Measurements from ENCODE around the gene EYA2. TPM values are rescaled to one million over a fixed set of nuclear protein-coding genes. Genes with fewer than 3 reads are reported as not detected.
"Not testable (repeated sequence)": the region's sequence is repeated elsewhere in the genome, so short reads cannot be mapped to it uniquely, and the experiment has no call there.

The EYA2 gene
- total and polyA plus RNA-seq, 2 donors (not counting 3 experiments of a cell fraction or from before 2014, with no cell fraction given), result not detected

DNA sequence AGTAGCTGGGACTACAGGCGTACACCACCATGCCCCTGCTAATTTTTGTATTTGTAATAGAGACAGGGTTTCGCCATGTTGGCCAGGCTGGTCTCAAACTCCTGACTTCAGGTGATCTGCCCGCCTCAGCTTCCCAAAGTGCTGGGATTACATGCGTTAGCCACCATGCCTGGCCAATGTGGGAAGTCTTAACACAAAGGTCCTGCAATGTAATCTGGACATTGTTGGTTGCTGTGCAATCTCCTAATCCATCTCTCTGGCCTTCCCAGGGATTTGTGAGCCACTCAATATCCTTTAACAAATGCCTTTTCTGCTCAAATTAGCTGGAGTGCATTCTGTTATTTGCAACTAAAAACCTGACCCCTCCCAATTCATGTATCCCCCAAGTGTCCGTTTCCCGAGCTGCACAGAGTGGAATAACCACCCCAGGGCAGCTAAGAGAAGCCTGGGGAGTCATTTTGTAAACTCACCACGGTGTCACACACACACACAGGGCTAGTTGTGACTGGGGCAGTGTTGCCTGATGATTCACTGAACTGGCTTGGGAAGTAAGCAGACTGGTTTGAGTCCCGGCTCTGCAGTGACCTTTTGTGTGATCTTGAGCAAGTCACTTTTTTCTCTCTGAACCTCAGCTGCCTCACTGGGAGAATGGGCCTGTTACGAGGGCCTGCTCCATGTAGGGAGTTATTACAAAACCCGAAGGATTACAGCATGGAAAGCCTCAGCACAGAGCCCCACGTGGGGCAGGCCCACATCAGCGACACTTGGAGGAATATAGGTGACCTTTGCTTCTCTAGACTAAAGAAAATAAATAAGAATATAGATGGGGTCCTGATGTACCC lies 309.6 kb downstream of the EYA2 start:
- dilution Hi-C loops (cut with MboI; ENCODE audit: extremely low pct_ligation_motif_present, low sequenced_read_pairs), result no loop called here
- DNase-seq (ENCODE audit: low read depth, low spot score) (no peak), FAIRE-seq (no peak)
- Histone ChIP-seq H3K9me3 (replicated peaks; ENCODE audit: control insufficient read depth, insufficient read depth, low read length) (no peaks in the 10 kb centered on the region), H3K9me1 (replicated peaks; ENCODE audit: control insufficient read depth, extremely low read depth, insufficient read depth, low read length) (no peaks in the 10 kb centered on the region), H3K4me2 (ENCODE audit: insufficient read depth, low read length) (no peak overlapping the region), H3K4me3 (replicated peaks in 1 of 3; ENCODE audit: insufficient read depth in 1 of 3, low read depth in 1 of 3, low read length in 3 of 3) (no peak overlapping the region), H4K20me1 (replicated peaks; ENCODE audit: control insufficient read depth, extremely low read depth, insufficient read depth, low read length) (no peaks in the 10 kb centered on the region), H3K4me1 (ENCODE audit: control insufficient read depth, extremely low read depth, insufficient read depth, low read length) (peaks cover 7% of the 10 kb centered on the region), H2AFZ (ENCODE audit: low read depth, low read length) (no peak overlapping the region), H3K27ac (ENCODE audit: insufficient read depth, low read depth, low read length) (no peak overlapping the region), H3K9ac (replicated peaks; ENCODE audit: extremely low read depth, insufficient read depth, low read length) (no peak overlapping the region), H3K36me3 (ENCODE audit: control insufficient read depth in 2 of 2, extremely low read depth in 1 of 2, insufficient read depth in 2 of 2, low read length in 2 of 2) (peaks cover 5 to 6% of the 10 kb centered on the region in 2 experiments), H3K79me2 (ENCODE audit: control insufficient read depth, insufficient read depth, low read length) (no peaks in the 10 kb centered on the region), H3K27me3 (ENCODE audit: control insufficient read depth in 2 of 2, insufficient read depth in 2 of 2, low read length in 2 of 2) (no peaks in the 10 kb centered on the region)
- ChIA-PET CTCF (interaction anchor here (1.9 to 4.8 kb wide), 4 partner anchors 8 to 1416 kb away, joined by 7 to 94 read pairs (median 31); no protein-coding TSS in a partner anchor), POLR2A (no interaction called here)
- no TSS peak for BruUV-seq (replicated peaks)
- intact Hi-C loops (cut with micrococcal nuclease), result loop anchor here (2.0 kb wide), 1 partner anchor 297 kb away; the partner anchor contains the start of gene NCOA3
- TF ChIP-seq GATA2 (IDR thresholded peaks at IDR 0.05; ENCODE audit: insufficient read depth, insufficient read length, low read depth, low read length), result no peak
- TF ChIP-seq, protein P1, sequence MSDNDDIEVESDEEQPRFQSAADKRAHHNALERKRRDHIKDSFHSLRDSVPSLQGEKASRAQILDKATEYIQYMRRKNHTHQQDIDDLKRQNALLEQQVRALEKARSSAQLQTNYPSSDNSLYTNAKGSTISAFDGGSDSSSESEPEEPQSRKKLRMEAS (IDR thresholded peaks at IDR 0.05; ENCODE audit: insufficient read depth, insufficient read length), result no peak
- no peak for TF ChIP-seq EZH2 (IDR thresholded peaks at IDR 0.05; ENCODE audit: borderline replicate concordance, low read depth, low read length, severe bottlenecking)
- no peak for TF ChIP-seq MYC (IDR thresholded peaks at IDR 0.05; ENCODE audit: low read depth, low read length)
- no peak for TF ChIP-seq JUN (IDR thresholded peaks at IDR 0.05; ENCODE audit: borderline replicate concordance, insufficient read depth, insufficient read length, low read depth)
- TF ChIP-seq POLR2AphosphoS5 (IDR thresholded peaks at IDR 0.05; ENCODE audit: insufficient read depth, low read depth, low read length), result no peak
- TF ChIP-seq, protein P2, sequence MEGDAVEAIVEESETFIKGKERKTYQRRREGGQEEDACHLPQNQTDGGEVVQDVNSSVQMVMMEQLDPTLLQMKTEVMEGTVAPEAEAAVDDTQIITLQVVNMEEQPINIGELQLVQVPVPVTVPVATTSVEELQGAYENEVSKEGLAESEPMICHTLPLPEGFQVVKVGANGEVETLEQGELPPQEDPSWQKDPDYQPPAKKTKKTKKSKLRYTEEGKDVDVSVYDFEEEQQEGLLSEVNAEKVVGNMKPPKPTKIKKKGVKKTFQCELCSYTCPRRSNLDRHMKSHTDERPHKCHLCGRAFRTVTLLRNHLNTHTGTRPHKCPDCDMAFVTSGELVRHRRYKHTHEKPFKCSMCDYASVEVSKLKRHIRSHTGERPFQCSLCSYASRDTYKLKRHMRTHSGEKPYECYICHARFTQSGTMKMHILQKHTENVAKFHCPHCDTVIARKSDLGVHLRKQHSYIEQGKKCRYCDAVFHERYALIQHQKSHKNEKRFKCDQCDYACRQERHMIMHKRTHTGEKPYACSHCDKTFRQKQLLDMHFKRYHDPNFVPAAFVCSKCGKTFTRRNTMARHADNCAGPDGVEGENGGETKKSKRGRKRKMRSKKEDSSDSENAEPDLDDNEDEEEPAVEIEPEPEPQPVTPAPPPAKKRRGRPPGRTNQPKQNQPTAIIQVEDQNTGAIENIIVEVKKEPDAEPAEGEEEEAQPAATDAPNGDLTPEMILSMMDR (IDR thresholded peaks at IDR 0.05; ENCODE audit: extremely low read depth in 1 of 2, insufficient read depth in 1 of 2, low read depth in 1 of 2, low read length in 2 of 2), result no peak
- TF ChIP-seq POLR2A (IDR thresholded peaks at IDR 0.05; ENCODE audit: low read depth, low read length), result no peak
- no peak for TF ChIP-seq FOS (IDR thresholded peaks at IDR 0.05; ENCODE audit: borderline replicate concordance, insufficient read depth, low read length)

DNA sequence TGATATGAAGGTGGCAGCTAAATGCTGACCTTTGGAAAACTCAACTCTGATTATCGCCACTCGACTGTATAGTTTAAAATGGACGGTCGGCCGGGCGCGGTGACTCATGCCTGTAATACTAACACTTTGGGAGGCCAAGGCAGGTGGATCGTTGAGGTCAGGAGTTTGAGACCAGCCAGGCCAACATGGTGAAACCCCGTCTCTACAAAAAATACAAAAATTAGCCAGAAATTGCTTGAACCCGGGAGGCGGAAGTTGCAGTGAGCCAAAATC lies 310.1 kb downstream of the EYA2 start:
- H2AFZ ChIP-seq (ENCODE audit: low read depth, low read length); H3K27me3 ChIP-seq (ENCODE audit: control insufficient read depth in 2 of 2, insufficient read depth in 2 of 2, low read length in 2 of 2); H3K79me2 ChIP-seq (ENCODE audit: control insufficient read depth, insufficient read depth, low read length); H3K36me3 ChIP-seq (ENCODE audit: control insufficient read depth in 2 of 2, extremely low read depth in 1 of 2, insufficient read depth in 2 of 2, low read length in 2 of 2); H3K9me1 ChIP-seq (replicated peaks; ENCODE audit: control insufficient read depth, extremely low read depth, insufficient read depth, low read length); H4K20me1 ChIP-seq (replicated peaks; ENCODE audit: control insufficient read depth, extremely low read depth, insufficient read depth, low read length); H3K4me2 ChIP-seq (ENCODE audit: insufficient read depth, low read length); H3K4me3 ChIP-seq (replicated peaks in 1 of 3; ENCODE audit: insufficient read depth in 1 of 3, low read depth in 1 of 3, low read length in 3 of 3); H3K27ac ChIP-seq (ENCODE audit: insufficient read depth, low read depth, low read length); BruUV-seq (replicated peaks); H3K9ac ChIP-seq (replicated peaks; ENCODE audit: extremely low read depth, insufficient read depth, low read length); H3K4me1 ChIP-seq (ENCODE audit: control insufficient read depth, extremely low read depth, insufficient read depth, low read length); POLR2A ChIA-PET; H3K9me3 ChIP-seq (replicated peaks; ENCODE audit: control insufficient read depth, insufficient read depth, low read length); FAIRE-seq; DNase-seq (ENCODE audit: low read depth, low spot score); dilution Hi-C loops (cut with MboI; ENCODE audit: extremely low pct_ligation_motif_present, low sequenced_read_pairs): not testable (repeated sequence)
- CTCF ChIA-PET, result interaction anchor here (1.2 to 4.8 kb wide), 6 partner anchors 8 to 1416 kb away, joined by 3 to 94 read pairs (median 14); no protein-coding TSS in a partner anchor
- intact Hi-C loops (cut with micrococcal nuclease), result loop anchor here (1.0 to 2.0 kb wide), 2 partner anchors 180 to 296 kb away; partner anchors contain the start of gene NCOA3

Data from endothelial cell of umbilical vein (primary cell).